CD4-positive, alpha-beta T cell treated with Interleukin-12 subunit alpha and Interleukin-12 subunit beta, for 1 hour (primary cell): Measurements from ENCODE around the gene COL20A1.

Source experiments
- DNase-seq: peaks from one replicate; pipeline ENCODE4 v3.0.0-alpha.2; 2020

COL20A1 gene

DNA sequence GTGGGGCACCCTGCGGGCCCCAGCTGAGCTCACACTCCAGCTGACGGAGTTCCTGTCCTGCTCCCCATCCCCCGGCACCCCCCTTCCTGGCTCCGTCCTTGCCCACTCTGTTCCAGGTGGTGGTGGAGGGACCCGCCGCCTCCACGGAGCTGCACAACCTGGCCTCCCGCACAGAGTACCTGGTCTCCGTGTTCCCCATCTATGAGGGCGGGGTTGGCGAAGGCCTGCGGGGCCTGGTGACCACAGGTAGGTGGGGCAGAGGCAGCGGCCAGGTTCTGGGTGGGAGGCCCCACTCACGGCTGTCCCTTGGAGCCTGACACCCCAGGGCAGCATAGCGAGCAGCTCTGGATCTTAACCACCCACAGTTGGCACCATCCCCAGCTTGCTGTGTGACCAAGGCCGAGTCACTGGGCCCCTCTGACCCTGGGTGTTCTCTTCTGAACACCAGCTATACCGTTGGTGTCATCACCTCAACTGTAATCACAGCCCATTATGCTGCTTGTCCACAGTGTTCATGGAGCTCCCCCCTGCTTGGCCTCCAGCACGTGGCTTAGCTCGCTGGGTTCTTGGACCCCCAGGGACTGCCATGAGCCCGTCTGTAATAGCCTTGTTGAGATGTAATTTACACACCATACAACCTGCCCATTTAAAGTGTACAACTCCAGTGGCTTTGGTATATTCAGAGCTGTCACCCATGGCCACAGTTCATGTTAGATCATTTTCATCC, 17.4 kb downstream of the COL20A1 start:
- DNase-seq, result no peak

DNA sequence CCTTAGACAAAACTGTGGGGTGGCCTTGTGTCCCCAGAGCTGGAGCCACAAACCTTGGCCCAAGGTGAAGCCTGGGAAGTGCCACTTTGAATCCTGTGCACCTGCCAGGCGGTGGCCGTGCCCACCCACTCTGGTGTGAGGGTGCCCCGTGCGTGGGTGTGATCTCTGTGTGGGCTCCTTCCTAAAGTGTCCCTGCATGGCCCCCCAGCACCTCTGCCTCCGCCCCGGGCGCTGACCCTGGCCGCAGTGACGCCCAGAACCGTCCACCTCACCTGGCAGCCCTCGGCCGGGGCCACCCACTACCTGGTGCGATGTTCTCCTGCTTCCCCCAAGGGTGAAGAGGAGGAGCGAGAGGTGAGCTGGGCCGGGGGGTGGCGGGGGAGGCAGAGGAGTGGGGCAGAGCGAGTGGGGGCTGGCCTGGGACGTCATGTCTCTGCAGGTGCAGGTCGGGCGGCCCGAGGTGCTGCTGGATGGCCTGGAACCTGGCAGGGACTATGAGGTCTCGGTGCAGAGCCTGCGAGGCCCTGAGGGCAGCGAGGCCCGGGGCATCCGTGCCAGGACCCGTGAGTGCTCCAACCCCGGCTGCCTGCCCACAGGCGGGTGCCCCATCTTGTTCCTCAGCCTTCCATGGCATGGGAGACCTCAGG, 18.3 kb downstream of the COL20A1 start:
- DNase-seq, result no peak

DNA sequence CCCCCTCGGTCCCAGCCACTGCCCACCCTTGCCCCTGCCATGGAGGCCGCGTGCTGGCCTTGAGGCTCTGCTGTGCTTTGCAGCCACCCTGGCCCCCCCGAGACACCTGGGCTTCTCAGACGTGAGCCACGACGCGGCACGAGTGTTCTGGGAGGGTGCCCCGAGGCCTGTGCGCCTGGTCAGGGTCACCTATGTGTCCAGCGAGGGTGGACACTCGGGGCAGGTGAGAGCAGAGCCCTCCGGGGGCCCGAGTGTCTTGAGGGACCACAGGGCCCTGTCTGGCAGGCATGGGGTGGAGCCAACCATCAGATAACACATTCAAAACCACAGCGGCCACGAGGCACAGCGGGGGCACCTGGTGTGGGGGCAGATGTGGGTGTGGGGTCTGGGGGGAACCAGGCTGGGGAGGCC, 18.9 kb downstream of the COL20A1 start:
- no peak for DNase-seq

DNA sequence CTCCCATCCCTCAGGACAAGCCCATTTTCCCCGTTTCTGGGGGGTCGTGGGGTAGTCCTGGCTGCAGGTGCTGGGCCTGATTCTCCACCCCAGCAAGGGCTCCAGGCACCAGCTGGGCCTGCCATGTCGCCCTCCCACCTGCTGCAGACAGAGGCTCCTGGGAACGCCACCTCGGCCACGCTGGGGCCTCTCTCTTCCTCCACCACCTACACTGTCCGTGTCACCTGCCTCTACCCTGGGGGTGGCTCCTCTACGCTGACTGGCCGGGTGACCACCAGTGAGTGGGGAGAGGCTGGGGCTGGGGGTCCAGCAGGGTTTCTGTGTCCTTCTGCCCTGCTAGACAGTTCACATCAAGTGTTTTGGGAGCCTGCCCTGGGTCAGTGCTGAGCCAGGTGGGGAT, 19.3 kb downstream of the COL20A1 start:
- DNase-seq, result no peak

DNA sequence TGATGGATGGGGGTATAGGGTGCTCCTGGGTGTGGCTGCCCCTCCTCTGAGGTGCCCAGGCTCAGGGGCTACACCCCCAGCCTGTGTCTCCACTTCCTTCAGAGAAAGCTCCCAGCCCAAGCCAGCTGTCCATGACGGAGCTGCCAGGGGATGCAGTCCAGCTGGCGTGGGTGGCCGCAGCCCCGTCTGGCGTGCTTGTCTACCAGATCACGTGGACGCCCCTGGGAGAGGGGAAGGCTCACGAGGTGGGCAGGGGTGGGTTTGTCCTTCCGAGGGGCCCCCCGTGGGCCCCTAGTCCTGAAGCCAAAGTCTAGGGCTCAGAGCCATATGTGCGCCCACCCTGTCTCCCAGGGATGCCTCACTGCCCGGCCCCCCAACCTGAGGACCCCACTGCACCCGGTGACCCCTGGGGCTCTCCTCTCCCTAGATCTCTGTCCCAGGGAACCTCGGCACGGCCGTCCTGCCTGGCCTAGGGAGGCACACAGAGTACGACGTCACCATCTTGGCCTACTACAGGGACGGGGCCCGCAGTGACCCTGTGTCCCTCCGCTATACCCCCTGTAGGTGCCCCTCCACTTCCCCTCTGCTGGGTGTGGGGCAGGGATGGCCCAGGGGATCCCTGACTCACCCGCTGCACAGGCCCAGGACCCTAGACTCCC, 19.8 kb downstream of the COL20A1 start:
- no peak for DNase-seq

DNA sequence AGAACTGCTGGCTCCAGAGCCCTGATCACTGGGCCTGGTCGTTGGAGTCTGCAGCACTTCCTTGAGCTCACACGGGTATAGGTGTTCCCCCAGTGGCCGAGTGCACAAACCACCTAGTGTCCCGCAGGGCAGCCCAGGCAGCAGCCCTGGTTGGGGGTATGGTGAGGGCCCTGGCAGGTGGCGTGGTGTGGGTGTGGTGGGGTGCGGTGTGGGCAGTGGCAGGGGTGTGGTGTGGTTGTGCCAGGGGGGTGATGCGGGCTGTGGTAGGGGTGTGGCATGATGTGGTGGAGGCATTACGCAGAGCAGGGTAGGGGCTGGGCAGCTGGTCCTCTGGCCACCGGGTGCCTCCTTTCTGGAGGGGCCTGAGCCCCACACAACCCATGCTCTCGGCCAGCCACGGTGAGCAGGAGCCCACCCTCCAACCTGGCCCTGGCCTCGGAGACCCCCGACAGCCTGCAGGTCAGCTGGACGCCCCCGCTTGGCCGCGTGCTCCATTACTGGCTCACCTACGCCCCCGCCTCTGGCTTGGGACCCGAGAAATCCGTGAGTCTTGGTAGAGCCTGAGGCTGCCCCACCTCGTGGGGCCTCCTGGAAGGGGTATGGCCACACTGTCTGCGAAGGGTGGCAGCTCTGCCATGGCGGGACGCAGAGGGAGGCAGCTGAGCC, 20.5 kb downstream of the COL20A1 start:
- no peak for DNase-seq

DNA sequence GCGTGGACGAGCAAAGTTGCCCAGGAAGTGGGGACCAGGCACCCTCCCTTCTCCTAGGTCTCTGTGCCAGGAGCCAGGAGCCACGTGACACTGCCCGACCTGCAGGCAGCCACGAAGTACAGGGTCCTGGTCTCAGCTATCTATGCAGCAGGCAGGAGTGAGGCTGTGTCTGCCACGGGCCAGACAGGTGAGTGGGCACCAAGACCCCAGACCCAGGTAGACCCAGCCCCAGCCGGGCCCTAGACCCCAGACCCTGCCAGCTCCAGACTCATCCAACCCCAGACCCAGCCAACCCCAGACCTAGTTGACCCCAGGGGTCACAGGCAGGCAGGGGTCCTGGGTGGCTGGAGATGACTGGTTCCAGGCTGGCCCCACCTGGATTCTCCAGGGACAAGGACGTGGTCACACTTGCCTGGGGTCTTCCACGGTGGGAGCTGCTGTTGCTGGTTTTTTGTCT, 21.1 kb downstream of the COL20A1 start:
- no peak for DNase-seq

DNA sequence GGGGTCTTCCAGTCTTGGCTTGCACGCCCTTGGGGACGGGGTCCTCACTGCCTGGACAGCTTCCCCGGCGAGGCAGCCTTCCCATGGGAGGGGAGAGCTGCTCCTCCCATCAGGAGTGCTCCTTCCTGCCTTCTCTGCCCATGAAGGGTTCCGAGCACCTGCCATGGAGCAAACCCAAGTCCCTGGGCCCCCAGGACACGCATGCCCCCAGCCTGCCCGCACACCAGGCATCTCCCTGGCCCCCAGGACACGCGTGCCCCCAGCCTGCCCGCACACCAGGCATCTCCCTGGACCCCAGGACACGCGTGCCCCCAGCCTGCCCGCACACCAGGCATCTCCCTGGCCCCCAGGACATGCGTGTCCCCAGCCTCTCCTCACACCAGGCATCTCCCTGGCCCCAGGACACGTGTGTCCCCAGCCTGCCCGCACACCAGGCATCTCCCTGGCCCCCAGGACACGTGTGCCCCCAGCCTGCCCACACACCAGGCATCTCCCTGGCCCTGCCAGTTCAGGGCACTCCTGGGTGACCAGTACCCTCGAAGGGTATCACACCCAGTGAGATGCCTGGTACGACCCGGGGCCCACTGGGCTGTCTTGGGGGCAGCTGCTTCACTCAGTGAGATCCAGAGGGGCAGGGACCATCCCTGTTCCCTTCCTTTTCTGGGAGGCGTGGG, 21.7 kb downstream of the COL20A1 start:
- DNase-seq, result no peak

DNA sequence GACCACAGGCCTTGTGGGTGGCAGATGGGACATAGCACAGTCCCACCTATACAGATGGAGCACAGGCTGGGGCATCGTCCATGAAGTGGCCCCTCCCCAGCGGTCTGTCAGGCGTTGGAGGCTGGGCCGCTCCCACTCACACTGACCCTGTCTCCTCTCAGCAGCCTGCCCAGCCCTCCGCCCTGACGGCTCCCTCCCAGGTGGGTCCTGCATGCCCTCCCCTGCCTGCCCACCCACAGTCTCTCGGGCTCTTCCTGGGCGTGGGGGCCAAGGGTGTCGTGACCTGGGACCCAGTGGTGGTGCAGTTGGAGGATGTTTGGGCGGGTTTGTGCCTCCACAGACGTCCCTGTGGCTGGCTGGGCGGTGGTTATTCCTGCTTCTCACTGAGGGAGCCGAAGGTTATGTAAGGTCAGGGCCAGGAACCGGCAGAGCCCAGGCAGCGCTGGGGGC, 22.3 kb downstream of the COL20A1 start:
- DNase-seq, result no peak

DNA sequence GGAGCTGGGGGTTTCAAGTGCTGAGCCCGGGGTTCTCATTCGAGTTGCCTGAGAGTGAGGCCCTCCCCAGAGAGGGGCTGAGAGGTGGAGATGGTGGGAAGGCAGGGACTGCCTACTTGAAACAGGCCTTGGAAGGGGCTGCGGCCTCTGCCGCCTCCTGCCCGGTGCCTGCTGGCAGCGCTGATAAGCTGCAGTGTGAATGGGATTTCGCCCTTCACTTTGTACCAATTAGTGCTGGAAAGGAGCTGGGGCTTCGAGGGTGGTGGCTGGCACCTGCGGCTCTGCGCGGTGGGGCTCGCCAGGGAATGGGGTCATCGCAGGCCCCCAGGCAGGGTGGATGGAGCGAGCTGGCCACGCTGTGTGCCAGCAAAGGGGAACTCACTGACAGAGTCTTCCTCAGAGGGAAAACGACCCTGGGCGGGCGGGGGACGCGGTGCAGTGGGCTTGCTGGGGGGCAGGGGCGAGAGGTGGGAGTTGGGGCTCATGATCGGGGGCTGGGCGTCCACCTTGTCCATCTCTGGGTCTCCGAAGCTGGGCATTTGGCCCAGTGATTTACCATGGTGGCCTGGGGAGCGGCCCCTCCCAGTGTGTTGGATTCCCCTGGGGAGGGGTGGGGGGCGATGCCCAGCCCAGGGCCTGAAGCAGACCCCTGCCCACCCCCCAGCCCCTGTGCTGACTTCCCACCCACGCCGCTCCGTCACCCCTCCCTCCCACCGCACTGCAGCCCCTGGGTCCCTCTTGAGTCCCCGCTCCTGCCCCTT, 22.9 kb downstream of the COL20A1 start:
- no peak for DNase-seq

DNA sequence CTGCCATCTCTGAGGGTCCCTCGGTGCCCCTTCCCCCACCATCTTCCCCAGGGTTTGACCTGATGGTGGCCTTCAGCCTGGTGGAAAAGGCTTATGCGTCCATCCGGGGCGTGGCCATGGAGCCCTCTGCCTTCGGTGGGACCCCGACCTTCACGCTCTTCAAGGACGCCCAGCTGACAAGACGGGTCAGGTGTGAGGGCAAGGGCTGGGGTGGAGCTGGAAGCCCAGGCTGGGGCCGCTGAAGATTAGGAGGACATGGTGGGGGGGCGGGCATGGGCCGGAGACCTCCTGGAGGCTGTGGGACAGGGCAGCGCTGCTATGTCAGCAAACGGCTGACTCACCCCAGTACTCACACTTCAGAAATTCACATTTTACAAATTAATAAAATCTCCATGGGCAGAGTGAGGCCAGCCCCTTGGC, 23.5 kb downstream of the COL20A1 start:
- DNase-seq, result no peak

DNA sequence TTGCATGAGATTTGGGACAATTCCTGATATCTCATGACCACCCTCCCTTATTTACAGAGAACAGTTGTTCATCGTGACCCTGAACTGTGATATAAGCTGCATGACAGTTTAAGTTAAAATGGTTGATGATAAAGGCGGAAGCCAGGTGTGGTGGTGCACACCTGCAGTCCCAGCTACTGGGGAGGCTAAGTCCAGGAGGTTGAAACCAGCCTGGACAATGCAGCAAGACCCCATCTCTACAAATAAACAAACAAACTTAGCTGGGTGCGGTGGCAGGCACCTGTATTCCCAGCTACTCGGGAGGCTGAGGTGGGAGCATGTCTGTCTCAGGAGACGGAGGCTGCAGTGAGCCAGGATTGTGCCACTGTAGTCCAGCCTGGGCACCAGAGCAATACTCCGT, 24.1 kb downstream of the COL20A1 start:
- no peak for DNase-seq

DNA sequence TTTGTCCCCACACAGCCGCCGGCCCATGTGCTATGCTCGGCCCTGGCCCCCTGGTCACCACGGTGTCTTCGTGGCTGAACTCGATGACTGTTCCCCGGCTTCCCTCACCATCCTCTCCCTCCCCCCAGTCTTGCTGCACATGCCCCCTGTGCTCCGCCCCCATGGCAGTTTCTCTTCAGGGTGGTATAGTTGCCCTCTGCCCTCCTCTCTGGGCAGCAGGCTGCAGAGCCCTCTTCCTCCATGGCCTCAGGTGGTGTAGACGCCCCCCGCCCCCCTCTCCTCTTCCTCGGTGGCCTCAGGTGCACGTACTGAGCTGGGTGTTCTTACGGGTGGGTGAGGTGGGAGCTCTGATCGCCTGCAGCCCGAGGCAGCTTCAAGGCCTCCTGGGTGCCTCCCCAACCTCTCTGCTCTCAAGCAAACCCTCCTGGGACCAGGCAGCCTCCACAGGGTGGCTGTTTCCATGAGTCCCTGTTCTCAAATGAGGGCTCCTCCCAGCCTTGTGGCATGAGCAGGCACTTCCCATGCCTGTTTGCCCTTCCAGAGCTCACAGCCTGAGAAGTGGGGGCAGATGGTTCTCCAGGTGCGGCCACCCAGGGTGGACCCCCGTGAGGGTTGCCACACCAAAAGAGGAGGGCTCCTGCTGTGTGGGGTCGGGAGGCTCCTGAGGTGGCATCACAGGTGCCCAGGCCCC, 24.8 kb downstream of the COL20A1 start:
- no peak for DNase-seq

DNA sequence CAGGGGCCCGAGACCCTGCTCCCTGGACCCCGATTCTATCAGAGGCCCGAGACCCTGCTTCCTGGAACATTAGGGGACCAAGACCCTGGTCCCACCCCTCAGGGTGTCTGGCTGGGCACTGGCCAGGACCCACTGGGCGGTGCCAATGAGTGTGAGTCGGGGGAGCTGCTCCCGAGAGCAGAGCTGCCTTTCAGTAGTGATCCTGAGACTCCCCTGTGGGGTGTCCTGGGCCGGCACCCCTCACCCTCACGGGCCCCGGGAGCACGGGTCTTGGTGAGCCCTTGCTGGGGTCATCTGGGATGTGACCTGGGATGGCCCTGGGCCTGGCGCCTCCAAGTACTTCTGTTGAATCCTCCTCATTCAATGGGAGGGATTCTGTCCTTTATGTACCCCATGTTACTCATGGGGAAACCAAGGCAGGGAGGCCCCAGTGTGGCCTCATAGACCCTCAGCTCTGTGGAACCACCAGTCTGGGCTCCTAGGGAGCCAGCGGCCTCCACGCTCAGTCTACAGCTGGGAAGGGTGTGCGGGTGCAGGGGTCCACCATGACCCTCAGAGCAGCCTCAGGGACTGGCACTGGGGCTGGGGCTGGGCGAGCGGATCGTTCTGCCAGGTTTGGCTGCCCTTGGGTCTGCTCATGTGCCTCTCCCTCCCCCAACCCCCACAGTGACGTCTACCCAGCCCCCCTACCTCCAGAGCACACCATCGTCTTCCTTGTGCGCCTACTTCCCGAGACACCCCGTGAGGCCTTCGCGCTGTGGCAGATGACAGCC, 25.6 kb downstream of the COL20A1 start:
- DNase-seq, result no peak

DNA sequence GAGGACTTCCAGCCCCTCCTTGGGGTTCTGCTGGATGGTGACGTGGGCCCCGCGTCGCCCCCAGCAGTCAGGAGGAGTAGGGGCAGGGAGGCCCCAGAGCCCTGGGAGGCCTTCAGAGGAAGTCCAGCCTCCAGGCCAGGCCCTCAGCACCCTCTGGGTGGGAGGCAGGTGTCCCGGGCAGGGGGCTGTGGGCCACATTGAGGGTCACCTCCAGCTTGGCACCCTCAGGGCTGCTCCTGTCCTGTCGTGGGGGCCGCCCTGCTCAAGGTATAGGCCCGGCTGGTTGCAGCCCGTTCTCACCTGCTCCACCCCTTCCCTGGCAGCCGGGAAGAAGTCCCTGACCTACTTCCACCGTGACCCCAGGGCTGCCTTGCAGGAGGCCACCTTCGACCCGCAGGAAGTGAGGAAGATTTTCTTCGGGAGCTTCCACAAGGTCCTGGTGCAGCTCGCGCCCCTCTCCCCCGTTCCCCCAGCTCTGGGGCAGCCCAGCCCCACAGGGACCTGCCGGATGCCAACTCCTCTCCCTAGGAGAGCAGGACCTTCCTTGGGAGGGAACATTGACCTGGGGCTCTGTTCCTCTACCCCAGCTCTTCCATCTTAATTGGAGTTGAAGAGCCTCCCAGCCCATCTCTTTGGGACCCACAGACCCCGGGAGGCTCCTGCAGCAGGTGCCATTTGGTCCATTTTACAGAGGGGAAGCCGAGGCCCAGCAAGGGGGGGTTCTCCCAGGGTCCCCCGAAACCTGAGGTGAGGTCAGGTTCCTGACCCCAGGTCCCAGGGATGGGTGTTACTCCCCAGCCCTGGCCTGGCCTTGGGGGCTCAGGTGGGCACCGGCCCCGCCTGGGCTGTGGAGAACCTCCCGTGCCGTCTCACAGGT, 26.4 kb downstream of the COL20A1 start:
- DNase-seq, result no peak

DNA sequence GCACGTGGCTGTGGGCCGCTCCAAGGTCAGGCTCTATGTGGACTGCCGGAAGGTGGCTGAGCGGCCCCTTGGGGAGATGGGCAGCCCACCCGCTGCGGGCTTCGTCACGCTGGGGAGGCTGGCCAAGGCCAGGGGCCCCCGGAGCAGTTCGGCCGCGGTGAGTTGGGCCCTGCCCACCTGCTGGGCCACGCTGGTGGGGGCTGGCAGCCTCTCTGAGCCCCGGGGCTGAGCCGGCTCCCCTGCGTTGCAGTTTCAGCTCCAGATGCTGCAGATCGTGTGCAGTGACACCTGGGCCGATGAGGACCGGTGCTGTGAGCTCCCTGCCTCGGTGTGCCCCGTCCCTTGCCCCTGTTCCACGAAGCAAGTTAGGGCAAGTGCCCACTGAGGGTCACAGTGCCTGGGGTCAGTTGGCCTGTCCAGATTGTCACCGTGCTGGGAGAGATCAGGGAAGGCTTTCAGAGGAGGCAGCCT, 27.1 kb downstream of the COL20A1 start:
- no peak for DNase-seq

DNA sequence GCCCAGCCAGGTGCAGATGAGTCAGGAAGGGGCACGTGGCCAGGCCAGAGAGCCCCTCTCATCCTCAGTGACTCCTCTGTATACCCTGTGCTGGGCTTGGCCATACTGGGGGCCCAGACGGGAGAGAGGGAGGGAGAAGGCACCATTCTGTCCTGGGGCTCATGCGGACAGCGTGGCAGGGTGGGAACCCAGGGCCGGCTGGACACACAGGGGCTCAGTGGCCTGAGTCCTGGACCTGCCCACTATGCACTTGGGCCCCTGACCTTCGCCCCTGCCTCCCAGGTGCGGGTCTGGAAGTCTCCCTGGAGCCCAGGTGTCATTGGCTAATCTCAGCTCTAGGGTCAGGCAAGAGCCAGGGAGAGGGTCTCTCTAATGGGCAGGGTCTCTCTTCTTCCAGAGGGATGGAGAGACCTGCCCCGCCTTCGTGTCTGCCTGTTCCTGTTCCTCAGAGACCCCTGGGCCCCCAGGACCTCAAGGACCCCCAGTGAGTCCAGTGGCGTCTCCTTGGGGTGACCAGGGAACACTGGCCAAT, 27.7 kb downstream of the COL20A1 start:
- no peak for DNase-seq

DNA sequence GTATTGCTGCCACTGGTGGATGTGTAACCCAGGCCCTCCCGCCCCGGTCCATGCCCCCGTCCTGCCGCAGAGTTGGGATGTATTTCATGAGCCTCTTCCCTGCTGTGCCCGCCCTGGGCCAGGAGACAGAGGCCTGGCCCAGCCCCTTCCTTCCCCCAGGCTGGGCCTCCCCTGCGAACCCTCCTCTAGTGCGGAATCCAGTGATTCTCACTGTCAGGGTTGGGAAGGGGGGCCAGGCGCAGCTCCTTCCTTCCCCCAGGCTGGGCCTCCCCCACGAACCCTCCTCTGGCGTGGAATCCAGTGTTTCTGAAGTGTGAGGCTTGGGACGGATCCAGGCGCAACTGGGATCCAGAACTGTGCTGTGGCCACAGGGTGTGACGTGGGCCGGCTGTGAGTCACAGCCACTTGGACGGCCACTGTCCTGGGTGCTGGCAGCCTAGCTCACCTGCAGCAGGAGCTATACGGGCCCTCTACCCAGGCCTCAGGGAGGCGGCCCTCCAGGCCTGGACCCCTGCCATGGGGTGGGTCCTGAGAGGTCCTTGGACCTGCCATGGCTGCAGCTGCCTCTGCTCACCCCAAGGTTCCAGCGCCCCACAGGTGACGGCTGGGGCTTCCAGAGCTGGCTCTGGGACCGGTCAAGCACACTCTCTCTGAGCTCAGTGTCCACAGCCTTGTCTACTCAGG, 28.3 kb downstream of the COL20A1 start:
- no peak for DNase-seq
